SU-DHL-6 (cell line): ENCODE results near the gene MRM1.

Experiments
- EZH2phosphoT487 ChIP-seq: fragments of 200-600 bp; sonication (generic), shearing (Covaris generic); conservative IDR thresholded peaks from 2 replicates; pipeline ENCODE4 v1.6.1; 2018; ENCODE audit warnings: mild to moderate bottlenecking, antibody characterized with exemption, low read length, moderate library complexity, mixed read lengths
- TF ChIP-seq, protein P1 (sequence below): fragments of 200-600 bp; sonication (generic); IDR thresholded peaks from one replicate; pipeline ENCODE4 v1.5.1; 2017; ENCODE audit warnings: antibody characterized with exemption, mild to moderate bottlenecking, low read length, moderate library complexity; ENCODE audit not compliant: insufficient read depth, poor library complexity, severe bottlenecking

DNA sequence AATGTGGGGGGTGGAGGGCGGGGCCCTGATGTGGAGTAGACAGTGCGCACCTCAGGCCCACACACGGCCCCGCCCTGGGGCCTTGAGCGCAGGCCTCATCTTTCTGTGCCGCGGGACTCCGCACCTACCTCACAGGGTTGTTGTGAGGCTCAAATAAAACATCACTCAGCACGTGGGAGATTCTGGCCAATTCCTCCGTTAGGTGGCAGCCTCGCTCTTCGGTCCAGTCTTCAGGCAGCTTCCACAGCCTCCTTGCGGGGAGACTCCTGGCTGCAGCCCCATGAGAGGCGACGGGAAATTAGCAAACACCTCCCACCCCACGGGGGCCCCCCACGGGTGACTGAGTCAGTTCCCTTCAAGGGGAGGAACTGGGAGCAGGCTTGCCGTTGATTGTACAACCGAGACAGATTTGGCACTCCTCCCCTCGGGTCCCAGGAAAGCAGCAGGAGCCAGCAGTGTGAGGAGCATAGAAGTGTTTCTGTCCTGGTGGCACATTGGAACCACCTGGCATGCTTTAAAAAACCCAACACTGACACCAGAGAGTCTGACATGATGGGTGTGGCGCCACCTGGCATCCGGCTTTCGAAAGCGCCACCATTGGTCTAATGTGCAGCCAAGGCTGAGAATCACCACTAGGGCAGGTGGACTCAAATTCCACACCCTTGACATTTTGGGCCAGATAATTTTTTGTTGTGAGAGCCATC is 7.6 kb downstream of the MRM1 start:
- TF ChIP-seq, protein P1, sequence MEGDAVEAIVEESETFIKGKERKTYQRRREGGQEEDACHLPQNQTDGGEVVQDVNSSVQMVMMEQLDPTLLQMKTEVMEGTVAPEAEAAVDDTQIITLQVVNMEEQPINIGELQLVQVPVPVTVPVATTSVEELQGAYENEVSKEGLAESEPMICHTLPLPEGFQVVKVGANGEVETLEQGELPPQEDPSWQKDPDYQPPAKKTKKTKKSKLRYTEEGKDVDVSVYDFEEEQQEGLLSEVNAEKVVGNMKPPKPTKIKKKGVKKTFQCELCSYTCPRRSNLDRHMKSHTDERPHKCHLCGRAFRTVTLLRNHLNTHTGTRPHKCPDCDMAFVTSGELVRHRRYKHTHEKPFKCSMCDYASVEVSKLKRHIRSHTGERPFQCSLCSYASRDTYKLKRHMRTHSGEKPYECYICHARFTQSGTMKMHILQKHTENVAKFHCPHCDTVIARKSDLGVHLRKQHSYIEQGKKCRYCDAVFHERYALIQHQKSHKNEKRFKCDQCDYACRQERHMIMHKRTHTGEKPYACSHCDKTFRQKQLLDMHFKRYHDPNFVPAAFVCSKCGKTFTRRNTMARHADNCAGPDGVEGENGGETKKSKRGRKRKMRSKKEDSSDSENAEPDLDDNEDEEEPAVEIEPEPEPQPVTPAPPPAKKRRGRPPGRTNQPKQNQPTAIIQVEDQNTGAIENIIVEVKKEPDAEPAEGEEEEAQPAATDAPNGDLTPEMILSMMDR = no peak
- TF ChIP-seq EZH2phosphoT487 = no peak
